IMR-90 (cell line): Measurements from ENCODE around the gene FFAR3.

Source experiments
- CEBPB ChIP-seq: IDR thresholded peaks from 2 replicates; pipeline ENCODE4 v1.6.1; 2012; ENCODE audit warnings: low read depth, low read length, improper control_type of control experiment
- CTCF ChIP-seq: conservative IDR thresholded peaks from 2 replicates; pipeline ENCODE4 v1.5.1; 2012; ENCODE audit warnings: mild to moderate bottlenecking, low read depth, low read length, improper control_type of control experiment
- FOS ChIP-seq: fragments of 150-350 bp; IDR thresholded peaks from 2 replicates; pipeline ENCODE4 v1.6.1; 2016; ENCODE audit warnings: low read depth, low read length
- RAD21 ChIP-seq: IDR thresholded peaks from 2 replicates; pipeline ENCODE4 v1.6.1; 2012; ENCODE audit warnings: low read length, improper control_type of control experiment
- RFX5 ChIP-seq: IDR thresholded peaks from 2 replicates; pipeline ENCODE4 v1.8.0; 2012; ENCODE audit warnings: low read depth, mild to moderate bottlenecking, low read length, moderate library complexity

DNA sequence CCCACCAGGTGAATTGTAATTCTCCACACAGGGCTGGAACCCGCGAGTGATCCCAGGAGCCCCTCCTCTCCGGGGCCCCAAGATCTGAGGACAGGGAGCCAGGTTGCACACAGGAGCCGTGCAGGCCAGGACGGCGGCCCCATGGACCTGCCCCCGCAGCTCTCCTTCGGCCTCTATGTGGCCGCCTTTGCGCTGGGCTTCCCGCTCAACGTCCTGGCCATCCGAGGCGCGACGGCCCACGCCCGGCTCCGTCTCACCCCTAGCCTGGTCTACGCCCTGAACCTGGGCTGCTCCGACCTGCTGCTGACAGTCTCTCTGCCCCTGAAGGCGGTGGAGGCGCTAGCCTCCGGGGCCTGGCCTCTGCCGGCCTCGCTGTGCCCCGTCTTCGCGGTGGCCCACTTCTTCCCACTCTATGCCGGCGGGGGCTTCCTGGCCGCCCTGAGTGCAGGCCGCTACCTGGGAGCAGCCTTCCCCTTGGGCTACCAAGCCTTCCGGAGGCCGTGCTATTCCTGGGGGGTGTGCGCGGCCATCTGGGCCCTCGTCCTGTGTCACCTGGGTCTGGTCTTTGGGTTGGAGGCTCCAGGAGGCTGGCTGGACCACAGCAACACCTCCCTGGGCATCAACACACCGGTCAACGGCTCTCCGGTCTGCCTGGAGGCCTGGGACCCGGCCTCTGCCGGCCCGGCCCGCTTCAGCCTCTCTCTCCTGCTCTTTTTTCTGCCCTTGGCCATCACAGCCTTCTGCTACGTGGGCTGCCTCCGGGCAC, 6.7 kb upstream of the FFAR3 start:
- TF ChIP-seq CTCF (no peak), RAD21 (no peak), FOS (no peak), CEBPB (no peak), RFX5 (no peak)
